ENCODE data around the gene CUL1.

DNA sequence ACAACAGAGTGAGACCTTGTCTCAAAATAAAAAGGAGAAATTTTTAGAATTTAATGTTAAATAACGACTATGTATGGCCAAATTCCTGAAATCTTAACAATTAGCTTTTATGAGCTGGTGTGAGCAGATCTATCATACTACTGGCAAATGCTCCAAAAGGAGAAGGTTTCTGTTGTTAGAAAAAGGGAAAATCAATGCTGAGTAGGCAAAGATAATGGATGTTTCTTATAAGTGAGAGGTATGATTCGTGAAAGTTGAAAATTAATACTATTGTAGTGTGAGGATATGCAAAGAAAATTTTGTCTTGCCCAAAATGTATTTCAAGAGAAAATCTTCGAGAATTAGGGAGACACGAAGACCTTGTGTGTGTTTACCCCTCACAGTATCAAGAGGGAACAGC, 40.8 kb upstream of the CUL1 start:
- TF ChIP-seq, protein P1, sequence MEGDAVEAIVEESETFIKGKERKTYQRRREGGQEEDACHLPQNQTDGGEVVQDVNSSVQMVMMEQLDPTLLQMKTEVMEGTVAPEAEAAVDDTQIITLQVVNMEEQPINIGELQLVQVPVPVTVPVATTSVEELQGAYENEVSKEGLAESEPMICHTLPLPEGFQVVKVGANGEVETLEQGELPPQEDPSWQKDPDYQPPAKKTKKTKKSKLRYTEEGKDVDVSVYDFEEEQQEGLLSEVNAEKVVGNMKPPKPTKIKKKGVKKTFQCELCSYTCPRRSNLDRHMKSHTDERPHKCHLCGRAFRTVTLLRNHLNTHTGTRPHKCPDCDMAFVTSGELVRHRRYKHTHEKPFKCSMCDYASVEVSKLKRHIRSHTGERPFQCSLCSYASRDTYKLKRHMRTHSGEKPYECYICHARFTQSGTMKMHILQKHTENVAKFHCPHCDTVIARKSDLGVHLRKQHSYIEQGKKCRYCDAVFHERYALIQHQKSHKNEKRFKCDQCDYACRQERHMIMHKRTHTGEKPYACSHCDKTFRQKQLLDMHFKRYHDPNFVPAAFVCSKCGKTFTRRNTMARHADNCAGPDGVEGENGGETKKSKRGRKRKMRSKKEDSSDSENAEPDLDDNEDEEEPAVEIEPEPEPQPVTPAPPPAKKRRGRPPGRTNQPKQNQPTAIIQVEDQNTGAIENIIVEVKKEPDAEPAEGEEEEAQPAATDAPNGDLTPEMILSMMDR (conservative IDR thresholded peaks at IDR 0.05 in 1 of 2, IDR thresholded peaks at IDR 0.05 in 1 of 2; ENCODE audit: extremely low read depth in 1 of 2, insufficient read depth in 1 of 2, low read depth in 1 of 2, low read length in 2 of 2), result no peak
- no peak for TF ChIP-seq EZH2 (IDR thresholded peaks at IDR 0.05; ENCODE audit: borderline replicate concordance, low read length)
